AG10803 (cell line): ENCODE data around the gene SH2D6.

Experiments
- DNase-seq: peaks from one replicate; pipeline ENCODE4 v3.0.0; 2010; ENCODE audit warnings: low read depth
- H3K4me3 ChIP-seq: 2 replicates; pipeline ENCODE4 v1.5.1; 2011; ENCODE audit warnings: mild to moderate bottlenecking, low read length, control low read depth
- CTCF ChIP-seq: conservative IDR thresholded peaks from 2 replicates; pipeline ENCODE4 v1.5.1; 2011; ENCODE audit warnings: mild to moderate bottlenecking, low read length, control low read depth, inconsistent platforms

Gene SH2D6

DNA sequence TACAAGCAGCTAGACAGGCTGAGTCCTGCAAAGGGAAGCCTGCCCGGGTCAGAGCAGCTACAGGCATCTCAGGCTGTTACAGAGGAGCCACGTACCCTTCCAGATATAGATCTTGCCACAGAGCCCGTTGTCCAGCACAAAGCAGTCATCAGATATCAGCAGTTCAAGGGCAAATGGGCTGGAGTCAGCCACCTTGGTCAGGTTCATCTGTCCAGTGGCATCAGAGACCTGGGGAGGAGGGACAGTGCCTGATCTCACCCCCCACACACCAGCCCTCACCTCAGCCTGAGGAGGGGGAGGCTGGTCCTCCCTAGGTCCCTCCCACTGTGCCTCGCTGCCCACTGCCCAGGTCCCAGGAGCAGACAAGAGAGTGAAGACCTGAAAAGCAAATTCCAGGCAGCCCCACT, 20.6 kb upstream of the SH2D6 start:
- H3K4me3 ChIP-seq, result no peak overlapping the region
- no peak for DNase-seq
- TF ChIP-seq CTCF, result no peak

- DNase-seq, result no peak
- H3K4me3 ChIP-seq, result no peak overlapping the region
Measured at GRCh38 chr2:85398426-85399182, 19.9 kb upstream of the SH2D6 start.

GRCh38 chr2:85399183-85399455, 19.4 kb upstream of the SH2D6 start:
- no peak for DNase-seq
- no peak for TF ChIP-seq CTCF
- no peak overlapping the region for H3K4me3 ChIP-seq

More at GRCh38 chr2:85398426-85399182, 19.9 kb upstream of the SH2D6 start:
- no peak for TF ChIP-seq CTCF

- DNase-seq, result no peak
- no peak overlapping the region for H3K4me3 ChIP-seq
- TF ChIP-seq CTCF, result no peak
Measured at GRCh38 chr2:85400023-85400422, 18.5 kb upstream of the SH2D6 start.

DNA sequence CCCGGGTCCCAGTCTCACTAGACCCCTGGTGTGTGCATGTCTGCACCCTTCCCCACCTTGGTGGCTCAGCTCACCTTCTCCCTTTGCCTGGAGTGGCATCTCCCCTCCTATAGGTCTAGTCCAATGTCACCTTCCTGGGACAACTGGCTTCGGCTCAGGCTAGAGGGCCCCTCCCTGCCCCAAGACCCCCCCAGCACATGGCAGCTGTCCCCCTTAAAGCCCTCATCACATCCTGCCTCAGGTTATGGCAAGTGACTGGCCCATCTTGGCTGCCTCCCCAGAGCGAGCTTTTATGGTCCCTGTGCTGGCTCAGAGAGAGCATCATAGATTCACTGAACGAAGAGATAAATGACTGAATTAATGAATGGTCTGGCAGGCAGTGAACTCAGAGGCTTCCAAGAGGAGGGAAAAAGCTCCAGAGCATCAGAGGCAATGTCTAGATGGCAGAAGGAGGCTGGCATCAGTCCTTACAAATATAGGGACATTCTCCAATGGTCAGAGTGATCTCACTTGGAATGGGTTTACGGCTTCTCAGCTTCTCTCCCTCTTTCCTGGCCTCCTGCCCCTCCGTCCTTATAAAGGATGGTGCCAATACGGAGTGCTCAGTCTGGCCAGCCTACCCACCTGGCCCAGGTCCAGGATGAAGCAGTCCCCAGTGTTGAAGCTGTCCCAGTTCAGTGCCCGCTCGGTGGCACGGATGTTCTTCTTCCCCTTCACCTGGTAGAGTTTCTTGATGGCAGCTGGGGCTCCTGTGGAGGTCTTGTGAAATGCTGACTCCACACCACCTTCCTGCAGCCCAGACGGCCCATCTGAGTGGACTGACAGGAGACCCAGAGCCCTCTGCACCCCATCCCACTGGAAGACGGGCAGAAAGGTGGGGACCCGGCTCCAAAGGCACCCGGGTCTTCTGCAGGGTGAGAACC, 17.7 kb upstream of the SH2D6 start:
- no peak for TF ChIP-seq CTCF
- H3K4me3 ChIP-seq, result no peak overlapping the region
- no peak for DNase-seq

DNA sequence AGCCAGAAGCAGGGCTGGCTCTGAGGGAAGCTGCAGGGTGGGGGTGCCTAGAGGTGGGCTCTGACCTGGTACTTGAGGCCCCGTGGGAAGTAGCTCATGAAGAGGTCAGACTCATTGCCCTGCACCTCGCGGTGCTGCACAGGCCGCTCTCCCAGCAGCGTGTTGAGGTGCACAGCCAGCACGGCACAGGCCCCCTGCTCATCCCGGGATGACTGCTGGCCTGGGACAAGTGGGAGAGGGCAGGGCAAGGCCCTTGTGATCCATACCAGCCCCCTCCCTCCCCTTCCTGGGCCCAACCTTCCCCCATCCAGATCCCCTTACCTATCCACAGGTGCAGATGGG, 17.1 kb upstream of the SH2D6 start:
- TF ChIP-seq CTCF, result no peak
- no peak for DNase-seq
- H3K4me3 ChIP-seq, result no peak overlapping the region

DNA sequence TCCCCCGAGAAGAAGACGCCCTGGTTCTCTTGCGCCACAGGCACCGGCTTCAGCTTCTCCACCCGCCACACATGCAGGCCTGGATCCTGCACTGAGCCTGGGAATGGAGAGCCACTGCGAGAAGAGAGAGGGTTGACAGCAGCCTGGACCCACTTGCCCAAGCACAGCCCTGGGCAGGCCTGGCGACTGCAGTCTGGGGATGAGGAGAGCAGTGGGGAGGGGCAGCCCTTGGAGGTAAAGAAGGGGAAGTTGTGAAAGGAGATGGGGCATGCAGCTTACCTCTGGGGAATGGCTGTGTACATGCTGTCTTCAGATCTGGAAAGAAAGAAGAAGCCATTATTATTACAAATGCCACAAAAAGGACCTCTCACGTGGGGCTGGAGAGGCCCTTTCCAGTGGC, 16.7 kb upstream of the SH2D6 start:
- TF ChIP-seq CTCF, result no peak
- no peak overlapping the region for H3K4me3 ChIP-seq
- no peak for DNase-seq
